GM23338 (cell line): ENCODE results near the gene ZFP36. TPM values are rescaled to one million over a fixed set of nuclear protein-coding genes. Genes with fewer than 3 reads are reported as not detected.

Source experiments
- ATAC-seq: fragments of 200-7000 bp; cut with Tn5 transposase; 3 replicates; pipeline ENCODE4 v1.9.1; 2020
- DNase-seq: peaks from one replicate; pipeline ENCODE4 v3.0.0-alpha.2; 2015; ENCODE audit warnings: low spot score
- H2AFZ ChIP-seq: fragments of 200-600 bp; sonication (generic); 2 replicates; pipeline ENCODE4 v1.8.0; 2016; ENCODE audit warnings: antibody characterized with exemption, mild to moderate bottlenecking, moderate library complexity
- H3F3A ChIP-seq: fragments of 200-600 bp; sonication (generic); replicated peaks from 2 replicates; pipeline ENCODE4 v1.8.0; 2017; ENCODE audit warnings: antibody characterized with exemption, mixed run types, low read depth
- H3K27ac ChIP-seq: fragments of 200-600 bp; sonication (generic); 2 replicates; pipeline ENCODE4 v1.6.1; 2016; ENCODE audit warnings: low read depth
- H3K27me3 ChIP-seq: fragments of 200-600 bp; sonication (generic); 2 replicates; pipeline ENCODE4 v1.8.0; 2016; ENCODE audit warnings: mild to moderate bottlenecking, mixed run types, moderate library complexity; ENCODE audit not compliant: insufficient read depth
- H3K36me3 ChIP-seq: fragments of 200-600 bp; sonication (generic); 2 replicates; pipeline ENCODE4 v1.8.0; 2016; ENCODE audit warnings: mild to moderate bottlenecking; ENCODE audit not compliant: insufficient read depth
- H3K4me1 ChIP-seq: fragments of 200-600 bp; sonication (generic); 2 replicates; pipeline ENCODE4 v1.8.0; 2016; ENCODE audit warnings: mild to moderate bottlenecking, moderate library complexity; ENCODE audit not compliant: insufficient read depth
- H3K4me2 ChIP-seq: fragments of 200-600 bp; sonication (generic); 2 replicates; pipeline ENCODE4 v1.7.1; 2017; ENCODE audit warnings: mixed run types
- H3K4me3 ChIP-seq: fragments of 200-600 bp; sonication (generic); 2 replicates; pipeline ENCODE4 v1.6.1; 2016; ENCODE audit warnings: mixed run types
- H3K79me2 ChIP-seq: fragments of 200-600 bp; sonication (generic); replicated peaks from 2 replicates; pipeline ENCODE4 v1.8.0; 2017; ENCODE audit warnings: mild to moderate bottlenecking; ENCODE audit not compliant: insufficient read depth
- H3K9me2 ChIP-seq: fragments of 200-600 bp; sonication (generic); 2 replicates; pipeline ENCODE4 v1.8.0; 2017; ENCODE audit not compliant: insufficient read depth
- H4K20me1 ChIP-seq: fragments of 200-600 bp; sonication (generic); replicated peaks from 2 replicates; pipeline ENCODE4 v1.8.0; 2017; ENCODE audit warnings: mild to moderate bottlenecking; ENCODE audit not compliant: insufficient read depth
- H3K27ac Mint-ChIP-seq: 2 replicates; pipeline ENCODE4 v1.8.0; 2020; ENCODE audit warnings: inconsistent platforms, mild to moderate bottlenecking, moderate library complexity, mixed read lengths
- H3K27me3 Mint-ChIP-seq: 3 replicates; pipeline ENCODE4 v1.8.0; 2022; ENCODE audit warnings: low read depth, mild to moderate bottlenecking, moderate library complexity, mixed read lengths, inconsistent platforms; ENCODE audit not compliant: insufficient read depth, poor library complexity
- H3K36me3 Mint-ChIP-seq: 3 replicates; pipeline ENCODE4 v1.8.0; 2021; ENCODE audit warnings: low read depth, mild to moderate bottlenecking, inconsistent platforms, moderate library complexity, mixed read lengths
- H3K4me1 Mint-ChIP-seq: 3 replicates; pipeline ENCODE4 v1.8.0; 2020; ENCODE audit warnings: mild to moderate bottlenecking, inconsistent platforms, mixed read lengths
- H3K4me3 Mint-ChIP-seq: 3 replicates; pipeline ENCODE4 v1.8.0; 2021; ENCODE audit warnings: moderate library complexity, mild to moderate bottlenecking, inconsistent platforms, mixed read lengths
- H3K9me3 Mint-ChIP-seq: 3 replicates; pipeline ENCODE4 v1.8.0; 2020; ENCODE audit warnings: moderate library complexity, mild to moderate bottlenecking, inconsistent platforms, mixed read lengths
- CREB1 ChIP-seq: fragments of 250-450 bp; sonication (Bioruptor Pico); IDR thresholded peaks from 2 replicates; pipeline ENCODE4 v1.5.0; 2020; ENCODE audit warnings: low read depth, mild to moderate bottlenecking, moderate library complexity
- ETS1 ChIP-seq: IDR thresholded peaks from 2 replicates; pipeline ENCODE4 v1.6.1; 2016; ENCODE audit warnings: antibody characterized with exemption
- EZH2 ChIP-seq: fragments of 200-600 bp; sonication (generic); IDR thresholded peaks from one replicate; pipeline ENCODE4 v1.8.0; 2017; ENCODE audit warnings: antibody characterized with exemption, mild to moderate bottlenecking, low read depth; ENCODE audit not compliant: unreplicated experiment
- EZH2phosphoT487 ChIP-seq: fragments of 200-600 bp; sonication (generic); IDR thresholded peaks from one replicate; pipeline ENCODE4 v1.8.1; 2018; ENCODE audit warnings: antibody characterized with exemption; ENCODE audit not compliant: unreplicated experiment
- JUNB ChIP-seq: IDR thresholded peaks from one replicate; pipeline ENCODE4 v1.6.1; 2016; ENCODE audit warnings: antibody characterized with exemption; ENCODE audit not compliant: unreplicated experiment
- NANOG ChIP-seq: IDR thresholded peaks from 2 replicates; pipeline ENCODE4 v1.6.1; 2016; ENCODE audit warnings: antibody characterized with exemption, borderline replicate concordance
- STAT1 ChIP-seq: IDR thresholded peaks from one replicate; pipeline ENCODE4 v1.6.1; 2016; ENCODE audit warnings: antibody characterized with exemption; ENCODE audit not compliant: unreplicated experiment
- ZNF114 ChIP-seq: fragments of 250-450 bp; sonication (Bioruptor Pico); IDR thresholded peaks from 2 replicates; pipeline ENCODE4 v1.5.0; 2020; ENCODE audit warnings: mild to moderate bottlenecking, moderate library complexity
- ZNF331 ChIP-seq: fragments of 250-450 bp; sonication (Bioruptor Pico); IDR thresholded peaks from 2 replicates; pipeline ENCODE4 v1.5.0; 2020; ENCODE audit warnings: low read depth, mild to moderate bottlenecking, moderate library complexity
- ZNF462 ChIP-seq: fragments of 250-450 bp; sonication (Bioruptor Pico); IDR thresholded peaks from 2 replicates; pipeline ENCODE4 v1.5.0; 2020; ENCODE audit warnings: mild to moderate bottlenecking, moderate library complexity
- polyA plus RNA-seq: library from polyadenylated mRNA; unstranded; fragments of >200 nt; fragmentation: Nextera tagmentation; extraction: Ambion mirVana; gene quantifications from 2 replicates; pipeline ENCODE4 v1.2.1, GENCODE V29; 2016
- total RNA-seq: library from RNA; depleted of rRNA; stranded (reverse); fragments of >200 nt; shearing (Covaris generic); gene quantifications from 2 replicates; pipeline ENCODE4 v1.2.3, GENCODE V29; 2014
- TF ChIP-seq, protein P1 (sequence below), 2 experiments: fragments of 200-600 bp in 1 of 2; sonication (generic) in 1 of 2; conservative IDR thresholded peaks; 2 replicates each; pipeline versions ENCODE4 v1.5.1 to v1.6.1; 2016 to 2017; ENCODE audit warnings: antibody characterized with exemption in 2 of 2, low read depth in 2 of 2, mild to moderate bottlenecking in 2 of 2, moderate library complexity in 1 of 2

Gene ZFP36
- total and polyA plus RNA-seq, 2 experiments from 2014 or later = 9.5 to 27.5 TPM

DNA sequence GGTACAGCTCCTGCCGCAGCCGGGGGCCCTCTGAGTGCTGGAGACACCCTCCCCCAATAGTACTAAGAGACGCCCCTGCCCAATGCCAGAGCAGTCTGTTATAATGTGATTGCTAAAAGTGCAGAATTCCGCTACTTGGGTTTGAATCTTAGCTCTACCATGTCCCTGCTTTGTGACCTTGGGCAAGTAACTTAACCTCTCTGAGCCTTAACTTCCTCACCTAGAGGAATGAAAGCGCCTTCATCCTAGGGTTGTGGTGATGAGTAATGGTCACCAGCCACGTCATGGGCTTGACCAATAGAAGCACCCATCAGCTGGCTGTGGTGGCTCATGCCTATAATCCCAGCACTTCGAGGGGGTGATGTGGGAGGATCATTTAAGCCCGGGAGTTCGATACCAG lies 12.4 kb downstream of the ZFP36 start (continued):
- TF ChIP-seq ZNF462 (CRISPR knock-in tag) (no peak), JUNB (no peak), ZNF331 (CRISPR knock-in tag) (no peak)

DNA sequence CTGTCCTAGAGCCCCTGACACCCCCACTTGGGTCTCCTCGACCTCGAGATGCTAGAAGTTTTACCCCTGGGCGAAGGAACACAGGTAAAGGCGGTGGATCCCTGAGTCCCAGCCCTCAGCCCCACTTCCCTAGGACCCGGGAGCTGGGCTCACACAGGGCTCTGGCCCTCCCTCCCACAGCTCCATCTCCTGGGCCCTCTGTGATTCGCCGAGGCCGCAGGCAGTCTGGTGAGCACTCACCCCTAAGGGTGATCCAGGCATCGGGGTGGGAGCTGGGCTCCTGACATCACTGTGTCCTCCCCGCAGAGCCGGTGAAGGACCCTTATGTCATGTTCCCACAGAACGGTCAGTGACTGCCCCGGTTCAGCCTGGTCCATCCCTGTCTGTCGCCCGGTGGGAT lies 14.1 kb downstream of the ZFP36 start:
- H3K4me3 ChIP-seq = no peak overlapping the region
- H2AFZ ChIP-seq = no peak overlapping the region
- no peak overlapping the region for H3K4me3 Mint-ChIP-seq
- H3K4me1 Mint-ChIP-seq = peaks cover 1% of the 10 kb centered on the region
- H3K9me3 Mint-ChIP-seq = no peaks in the 10 kb centered on the region; the same call in 2 of the 3 replicates
- H3K27ac ChIP-seq = no peak overlapping the region; the same call in 1 of the 2 replicates
- peaks cover 11% of the 10 kb centered on the region; the same call in 1 of the 2 replicates for H3K36me3 ChIP-seq
- no peak for ATAC-seq
- H3K27ac Mint-ChIP-seq = no peak overlapping the region
- peaks cover 10% of the 10 kb centered on the region for H3K27me3 Mint-ChIP-seq
- H4K20me1 ChIP-seq = peaks cover 3% of the 10 kb centered on the region; the same call in 1 of the 2 replicates
- DNase-seq = no peak
- no peaks in the 10 kb centered on the region for H3K27me3 ChIP-seq
- no peaks in the 10 kb centered on the region for H3K9me2 ChIP-seq
- H3K4me1 ChIP-seq = no peaks in the 10 kb centered on the region
- H3K36me3 Mint-ChIP-seq = peaks cover 75% of the 10 kb centered on the region
- 0 out of 2 replicates have a peak, but pooled peaks cover 6% of the 10 kb centered on the region for H3F3A ChIP-seq
- H3K79me2 ChIP-seq = no peaks in the 10 kb centered on the region; the same call in 1 of the 2 replicates
- no peak overlapping the region for H3K4me2 ChIP-seq
- TF ChIP-seq, protein P1, sequence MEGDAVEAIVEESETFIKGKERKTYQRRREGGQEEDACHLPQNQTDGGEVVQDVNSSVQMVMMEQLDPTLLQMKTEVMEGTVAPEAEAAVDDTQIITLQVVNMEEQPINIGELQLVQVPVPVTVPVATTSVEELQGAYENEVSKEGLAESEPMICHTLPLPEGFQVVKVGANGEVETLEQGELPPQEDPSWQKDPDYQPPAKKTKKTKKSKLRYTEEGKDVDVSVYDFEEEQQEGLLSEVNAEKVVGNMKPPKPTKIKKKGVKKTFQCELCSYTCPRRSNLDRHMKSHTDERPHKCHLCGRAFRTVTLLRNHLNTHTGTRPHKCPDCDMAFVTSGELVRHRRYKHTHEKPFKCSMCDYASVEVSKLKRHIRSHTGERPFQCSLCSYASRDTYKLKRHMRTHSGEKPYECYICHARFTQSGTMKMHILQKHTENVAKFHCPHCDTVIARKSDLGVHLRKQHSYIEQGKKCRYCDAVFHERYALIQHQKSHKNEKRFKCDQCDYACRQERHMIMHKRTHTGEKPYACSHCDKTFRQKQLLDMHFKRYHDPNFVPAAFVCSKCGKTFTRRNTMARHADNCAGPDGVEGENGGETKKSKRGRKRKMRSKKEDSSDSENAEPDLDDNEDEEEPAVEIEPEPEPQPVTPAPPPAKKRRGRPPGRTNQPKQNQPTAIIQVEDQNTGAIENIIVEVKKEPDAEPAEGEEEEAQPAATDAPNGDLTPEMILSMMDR (conservative IDR thresholded peaks at IDR 0.05; ENCODE audit: low read depth in 2 of 2) = no peak
- TF ChIP-seq STAT1 = no peak
- no peak for TF ChIP-seq NANOG
- no peak for TF ChIP-seq ETS1
- no peak for TF ChIP-seq JUNB
- TF ChIP-seq EZH2 = no peak
- TF ChIP-seq ZNF331 (CRISPR knock-in tag) = no peak
- no peak for TF ChIP-seq ZNF114
- TF ChIP-seq CREB1 (CRISPR knock-in tag) = no peak
- no peak for TF ChIP-seq EZH2phosphoT487
